Panc1 (cell line): ENCODE measurements around the gene SMIM35.

ENCODE experiments used
- CTCF ChIP-seq: fragments of 450-650 bp; IDR thresholded peaks from 2 replicates; pipeline ENCODE4 v1.5.1; 2017; ENCODE audit warnings: mild to moderate bottlenecking
- POLR2AphosphoS5 ChIP-seq: IDR thresholded peaks from 2 replicates; pipeline ENCODE4 v1.6.1; 2012; ENCODE audit warnings: mild to moderate bottlenecking, low read depth, low read length, moderate library complexity
- REST ChIP-seq, 2 experiments: IDR thresholded peaks; 2 replicates each; pipeline ENCODE4 v1.6.1; 2011 to 2012; ENCODE audit warnings: low read depth in 2 of 2, control low read depth in 1 of 2, low read length in 1 of 2, mild to moderate bottlenecking in 1 of 2, moderate library complexity in 1 of 2; ENCODE audit not compliant: insufficient read depth in 1 of 2
- SIN3A ChIP-seq: IDR thresholded peaks from 2 replicates; pipeline ENCODE4 v1.6.1; 2012; ENCODE audit warnings: low read depth, mild to moderate bottlenecking, low read length, moderate library complexity, borderline replicate concordance; ENCODE audit not compliant: insufficient read depth
- TCF7L2 ChIP-seq: IDR thresholded peaks from 2 replicates; pipeline ENCODE4 v1.6.1; 2011; ENCODE audit warnings: mild to moderate bottlenecking, low read depth, low read length, inconsistent platforms

- TF ChIP-seq CTCF (no peak), POLR2AphosphoS5 (no peak), TCF7L2 (no peak), SIN3A (no peak), REST (IDR thresholded peaks at IDR 0.05; ENCODE audit: insufficient read depth in 1 of 2, low read depth in 2 of 2, low read length in 1 of 2) (no peak)
Measured at GRCh38 chr11:118050208-118050891, 36.4 kb downstream of the SMIM35 start.
